HTR-8/SVneo (cell line): ENCODE results near the gene EMC8.

ENCODE experiments used
- DNase-seq: peaks from one replicate; pipeline ENCODE4 v3.0.0; 2011; ENCODE audit warnings: low spot score, mixed read lengths; ENCODE audit not compliant: insufficient read length
- FAIRE-seq: peaks from 2 replicates; lab custom pipeline; 2011; peaks lifted over from hg19 to GRCh38; lab: Jason Lieb, UNC

Gene EMC8

DNA sequence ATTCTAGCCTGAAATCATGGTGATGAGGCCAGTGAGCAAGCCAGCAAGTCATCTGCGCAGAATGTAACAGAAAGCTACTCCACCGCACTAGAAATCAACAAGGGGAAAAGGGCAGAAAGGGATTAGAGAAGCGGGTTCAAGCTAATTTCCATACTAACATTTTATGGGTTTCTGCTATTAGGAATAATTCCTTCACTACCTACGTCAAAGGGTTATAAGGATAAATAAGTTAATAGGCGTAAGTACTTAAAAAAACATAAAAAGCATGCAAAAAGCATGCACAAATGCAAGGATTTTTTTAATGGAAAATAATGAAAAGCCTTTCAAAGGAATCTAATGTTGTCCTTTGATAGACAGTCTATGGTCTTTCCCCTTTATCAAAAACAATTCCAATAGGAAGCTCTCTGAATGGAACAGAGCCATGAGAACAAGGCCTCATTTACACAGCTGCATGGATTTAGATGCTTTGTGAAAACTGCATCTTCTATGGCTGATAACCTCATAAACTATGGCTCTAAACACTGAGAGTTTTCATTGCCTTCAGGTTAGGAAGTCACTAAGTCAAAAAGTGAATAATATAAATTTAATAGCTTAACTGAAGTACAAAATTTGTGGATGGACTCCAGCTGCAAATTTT lies 5.6 kb downstream of the EMC8 start:
- no peak for DNase-seq
- no peak for FAIRE-seq

DNA sequence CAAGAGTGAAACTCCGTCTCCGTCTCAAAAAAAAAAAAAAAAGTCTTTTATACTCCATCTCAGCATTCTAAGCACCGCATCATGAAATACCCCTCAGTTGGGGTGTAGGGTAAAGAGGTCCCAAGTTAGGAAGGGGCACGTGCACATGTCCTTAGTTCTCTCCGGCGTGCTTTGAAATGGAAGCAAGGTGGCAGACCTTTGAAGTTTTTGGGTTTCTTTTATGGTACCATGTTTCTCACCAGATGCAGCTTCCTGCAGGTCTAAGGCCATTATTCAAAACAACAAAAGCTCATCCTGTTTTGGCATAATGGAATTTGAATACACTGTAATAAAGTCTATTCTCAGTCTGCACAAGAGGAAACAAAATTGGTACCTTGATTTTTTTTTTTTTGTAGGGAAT lies 9.6 kb downstream of the EMC8 start:
- no peak for FAIRE-seq
- no peak for DNase-seq

DNA sequence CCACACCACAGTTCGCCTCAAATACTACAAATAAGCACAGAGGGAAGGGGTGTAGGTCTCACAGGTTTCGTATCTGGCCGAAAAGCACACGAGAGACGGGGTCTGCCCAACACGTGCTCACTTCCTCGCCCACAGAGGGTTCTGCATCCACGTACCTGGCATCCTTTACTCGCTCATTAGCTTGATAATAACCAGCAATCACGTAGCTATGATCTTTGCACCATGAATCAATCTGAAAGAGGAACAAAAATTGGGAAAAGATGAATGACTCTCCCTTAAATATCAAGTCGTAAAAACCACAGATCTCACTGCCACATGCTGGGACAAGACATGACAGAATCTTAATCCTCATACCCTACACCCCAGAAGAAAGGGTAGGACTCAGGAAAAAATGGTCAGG lies 10.5 kb downstream of the EMC8 start:
- FAIRE-seq (peak; percentile 40), DNase-seq (no peak)

DNA sequence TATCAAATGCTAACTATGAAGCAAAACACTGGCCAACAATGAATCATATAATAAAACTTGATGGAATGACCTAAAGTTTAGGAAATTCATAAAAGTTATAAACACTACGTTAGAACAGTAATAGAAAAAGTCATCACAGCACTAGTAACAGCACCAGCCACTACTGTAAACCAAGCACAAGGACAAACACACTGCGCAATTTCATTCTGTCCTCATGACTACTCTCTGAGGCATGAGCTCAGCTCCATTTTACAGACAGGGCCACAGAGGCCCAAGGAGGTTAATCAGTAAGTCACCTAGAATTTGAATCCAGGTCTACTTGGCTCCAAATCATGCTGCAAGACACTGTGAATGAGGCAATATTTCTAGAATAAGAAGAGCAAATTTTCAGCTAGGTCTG lies 13.4 kb downstream of the EMC8 start:
- no peak for FAIRE-seq
- DNase-seq = no peak

DNA sequence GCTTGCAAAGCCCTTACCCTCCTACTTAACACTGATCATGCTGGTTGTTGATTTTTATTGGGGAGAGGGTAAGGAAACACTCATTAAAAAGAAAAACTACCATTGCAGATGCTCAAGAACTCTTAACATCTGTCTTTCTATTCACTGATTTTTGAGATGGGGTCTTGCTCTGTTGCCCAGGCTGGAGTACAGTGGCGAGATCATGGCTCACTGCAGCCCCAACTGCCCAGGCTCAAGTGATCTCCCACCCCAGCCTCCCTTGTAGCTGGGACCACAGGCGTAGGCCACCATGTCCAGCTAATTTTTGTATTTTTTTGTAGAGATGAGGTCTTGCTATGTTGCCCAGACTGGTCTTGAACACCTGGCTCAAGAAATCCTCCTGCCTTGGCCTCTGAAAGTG lies 14.5 kb downstream of the EMC8 start:
- no peak for FAIRE-seq

DNA sequence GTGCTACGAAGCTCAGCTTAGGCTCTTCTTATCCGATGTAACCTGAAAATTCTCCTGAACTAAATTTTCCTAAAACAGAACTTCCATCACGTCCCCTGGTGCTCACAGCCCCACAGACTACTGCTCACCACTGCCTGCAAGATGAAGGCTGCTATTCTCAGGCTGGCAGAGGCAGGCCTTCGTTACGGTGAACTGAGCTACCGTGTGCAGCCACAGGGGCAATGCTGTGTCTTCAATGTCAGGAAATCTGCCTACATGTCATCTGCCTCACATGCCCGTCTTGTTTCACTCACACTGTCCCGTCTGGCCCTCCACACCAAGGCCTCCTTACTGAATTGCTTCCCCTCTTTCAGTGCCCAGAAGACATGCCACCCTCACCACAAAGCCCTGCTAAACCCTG lies 15.9 kb downstream of the EMC8 start:
- peak; percentile 23 for FAIRE-seq
- DNase-seq = no peak

More for the DNA sequence above, 14.5 kb downstream of the EMC8 start:
- no peak for DNase-seq

DNA sequence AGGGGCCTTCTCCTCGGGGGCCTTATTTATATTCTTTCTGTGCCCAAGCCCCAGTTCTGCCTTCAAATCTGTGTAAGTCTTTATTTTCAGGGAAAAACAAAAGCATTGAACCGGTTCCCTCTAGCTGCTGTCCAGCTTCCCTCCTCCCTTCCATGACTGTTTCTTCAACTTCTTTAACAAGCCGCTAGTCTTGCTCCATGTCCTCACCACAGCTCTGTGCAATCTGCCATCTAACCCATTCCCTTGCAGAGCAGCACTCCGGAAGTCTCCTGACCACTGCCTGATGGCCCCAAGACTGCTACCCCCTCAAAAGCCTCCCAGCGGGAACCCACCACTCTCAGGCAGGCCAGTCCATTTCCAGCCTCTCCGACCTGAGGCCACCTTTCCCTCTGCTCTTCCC lies 16.9 kb downstream of the EMC8 start:
- DNase-seq (no peak), FAIRE-seq (no peak)

DNA sequence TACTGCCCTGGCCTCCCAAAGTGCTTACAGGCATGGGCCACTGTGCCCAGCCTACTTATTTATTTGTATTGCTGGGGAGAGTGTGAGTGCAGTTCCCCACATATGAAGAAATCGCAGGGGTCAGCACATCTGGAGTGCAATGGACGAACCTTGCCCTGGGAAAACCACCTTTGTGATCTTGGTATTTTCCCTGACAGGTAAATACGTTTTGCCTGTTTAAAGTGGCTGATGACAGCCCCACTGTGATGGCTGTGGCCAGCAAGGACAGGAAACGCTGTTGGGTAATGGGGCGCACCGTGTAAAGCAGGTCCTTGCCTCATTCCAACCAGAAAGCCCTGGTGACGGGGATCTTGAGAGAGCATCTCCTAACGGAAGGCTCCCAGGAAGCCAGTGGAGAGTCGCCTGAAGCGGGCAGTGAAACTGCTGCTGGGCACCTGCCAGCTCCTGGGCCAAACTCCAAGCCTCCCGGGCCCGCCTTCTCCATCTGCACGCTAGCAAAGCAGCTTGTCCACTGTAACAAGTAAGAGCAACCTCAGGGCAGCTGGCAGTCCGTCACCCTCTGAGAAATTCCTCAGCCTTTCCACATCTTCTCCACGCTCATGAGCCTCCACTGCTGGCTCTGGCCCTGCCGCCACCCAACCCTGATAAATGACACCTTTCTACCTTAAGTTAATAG lies 17.5 kb downstream of the EMC8 start:
- DNase-seq = no peak
- no peak for FAIRE-seq

DNA sequence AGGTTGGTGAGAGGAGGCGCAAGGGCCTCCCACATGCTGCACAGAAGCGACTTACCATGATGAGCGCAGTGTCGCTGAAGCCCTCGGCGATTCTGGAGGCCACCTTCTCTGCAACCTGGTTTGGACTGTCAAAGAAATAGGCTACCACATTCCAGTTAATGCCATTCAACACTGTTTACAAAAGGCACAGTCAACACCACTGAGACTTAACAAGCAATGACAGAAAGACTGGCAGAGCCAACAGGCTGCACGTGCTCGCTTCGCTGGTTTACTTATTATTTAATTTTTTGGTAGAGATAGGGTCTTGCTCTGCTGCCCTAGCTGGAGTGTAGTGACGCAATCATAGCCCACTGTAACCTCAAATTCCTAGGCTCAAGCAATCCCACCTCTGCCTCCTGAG lies 18.2 kb downstream of the EMC8 start:
- FAIRE-seq (no peak), DNase-seq (no peak)

DNA sequence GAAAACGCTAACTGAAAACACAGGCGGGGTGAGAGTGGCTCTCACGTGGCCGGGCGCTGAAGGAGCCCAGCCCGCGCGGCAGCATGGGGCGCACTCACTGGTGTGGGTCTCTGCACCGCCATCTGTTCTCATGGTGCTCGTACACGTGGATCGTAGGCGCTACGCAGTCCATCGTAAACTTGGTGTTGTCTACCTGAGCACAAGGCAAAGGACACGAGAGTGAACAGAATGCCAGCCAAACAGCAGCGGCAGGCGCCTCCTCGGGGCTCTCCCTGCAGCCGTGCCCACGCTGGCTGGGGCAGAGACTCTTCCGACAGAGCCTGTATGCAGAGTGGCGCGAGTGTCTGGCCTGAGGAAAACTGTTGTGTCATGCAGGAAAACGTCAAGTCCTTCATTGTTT lies 19.1 kb downstream of the EMC8 start:
- FAIRE-seq (no peak), DNase-seq (no peak)

DNA sequence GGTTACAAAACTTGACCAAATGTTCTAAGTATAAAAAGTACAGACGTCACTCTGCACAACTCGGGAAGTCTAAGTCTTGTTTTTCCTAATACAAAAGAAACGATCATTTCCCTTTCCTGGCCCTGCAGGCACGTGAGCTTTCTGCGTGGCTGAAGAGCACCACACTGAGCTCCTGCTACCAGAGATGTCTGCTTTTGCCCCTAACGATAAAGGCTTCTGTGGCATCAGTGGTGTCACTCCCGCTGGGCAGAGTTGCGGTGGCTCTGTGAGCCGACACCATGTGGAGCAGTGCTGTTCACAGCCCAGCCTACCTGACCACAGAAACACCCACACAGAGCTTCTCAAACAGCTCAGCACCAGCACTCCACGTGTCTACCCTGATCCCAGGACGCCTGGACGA lies 20.5 kb downstream of the EMC8 start:
- DNase-seq = no peak
- FAIRE-seq = no peak

DNA sequence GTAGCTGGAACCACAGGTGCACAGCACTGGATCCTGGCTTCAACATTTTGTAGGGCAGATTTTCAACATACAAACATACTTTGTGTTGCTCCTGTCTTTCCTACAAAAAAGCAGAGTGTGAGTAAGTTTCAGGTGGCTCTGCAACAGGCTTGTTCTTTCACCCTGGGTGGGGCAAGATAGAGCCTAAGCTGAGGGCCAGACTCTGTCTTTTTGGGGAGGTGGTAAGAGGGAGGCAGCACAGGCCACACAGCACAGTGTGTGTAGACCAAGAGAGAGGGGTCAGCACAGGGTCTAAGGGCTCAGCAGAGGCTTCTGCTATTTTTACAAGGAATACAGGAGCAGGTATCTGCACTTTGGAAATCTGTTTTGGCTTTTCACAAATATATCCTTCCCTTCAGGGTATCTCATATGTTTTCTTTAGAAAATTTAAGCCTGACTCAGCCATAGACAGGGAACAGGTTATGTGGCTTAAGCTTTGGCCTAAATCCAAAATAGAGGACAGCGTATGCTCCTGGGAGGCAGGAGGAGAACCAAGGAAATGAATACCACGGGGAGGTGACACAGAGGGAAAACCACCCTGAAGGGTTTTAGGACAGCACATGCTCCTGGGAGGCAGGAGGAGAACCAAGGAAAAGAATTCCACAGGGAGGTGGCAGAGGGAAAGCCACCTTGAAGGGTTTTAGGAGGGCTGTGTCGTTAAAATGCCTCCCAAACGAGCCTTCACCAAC lies 21.6 kb downstream of the EMC8 start:
- FAIRE-seq = no peak

DNA sequence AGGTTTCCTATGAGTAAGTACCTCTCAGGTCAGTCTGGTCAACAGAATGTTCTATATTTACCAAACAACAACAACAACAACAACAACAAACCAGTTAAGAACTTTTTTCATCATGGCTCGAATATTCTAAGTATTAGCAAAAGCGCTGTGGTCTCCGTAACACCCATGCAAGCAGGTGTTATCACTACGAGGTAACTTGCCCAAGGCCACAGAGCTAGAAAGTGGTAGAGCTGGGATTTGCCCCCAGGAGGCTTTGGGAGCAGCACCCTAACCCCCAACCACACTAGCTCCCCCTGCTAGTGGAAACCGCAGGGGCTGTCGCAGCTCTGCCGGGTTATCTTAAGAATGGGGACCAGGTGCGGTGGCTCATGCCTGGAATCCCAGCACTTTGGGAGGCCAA lies 24.5 kb downstream of the EMC8 start:
- FAIRE-seq = no peak

More for the DNA sequence above, 21.6 kb downstream of the EMC8 start:
- no peak for DNase-seq

DNA sequence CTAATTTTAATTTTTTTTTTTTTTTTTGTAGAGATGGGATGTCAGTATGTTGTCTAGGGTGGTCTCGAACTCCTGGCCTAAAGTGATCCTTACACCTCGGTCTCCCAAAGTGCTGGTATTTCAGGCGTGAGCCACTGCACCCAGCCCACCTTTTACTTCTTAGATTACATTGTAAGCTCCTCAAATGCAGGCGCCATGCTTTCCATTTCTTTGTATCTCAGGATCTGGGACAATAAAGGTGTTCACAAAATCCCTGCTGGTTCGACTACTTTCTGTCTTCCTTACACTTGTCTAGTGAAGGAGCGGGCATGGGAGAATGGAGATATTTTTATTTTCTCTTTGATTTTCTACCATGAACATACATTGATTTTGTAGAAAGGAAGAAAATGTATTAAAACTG lies 25.2 kb downstream of the EMC8 start:
- no peak for DNase-seq
- no peak for FAIRE-seq

More for the DNA sequence above, 24.5 kb downstream of the EMC8 start:
- no peak for DNase-seq

DNA sequence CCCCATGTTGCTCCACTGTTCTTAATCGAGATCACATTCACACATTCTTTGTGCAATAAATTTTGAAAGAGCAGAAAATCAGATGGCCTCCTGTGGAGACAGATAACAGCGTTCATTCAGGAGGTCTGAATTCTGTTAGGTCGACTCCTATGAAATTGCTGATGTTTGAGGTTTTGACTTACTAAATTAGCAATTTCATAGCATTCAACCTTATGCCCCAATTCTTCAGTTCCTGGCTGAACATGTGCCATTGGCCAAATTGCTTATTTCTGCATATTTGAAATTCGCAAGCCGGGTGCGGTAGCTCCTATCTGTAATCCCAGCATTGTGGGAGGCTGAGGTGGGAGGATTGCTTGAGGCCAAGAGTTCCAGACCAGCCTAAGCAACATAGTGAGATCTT lies 26.3 kb downstream of the EMC8 start:
- FAIRE-seq (no peak), DNase-seq (no peak)

DNA sequence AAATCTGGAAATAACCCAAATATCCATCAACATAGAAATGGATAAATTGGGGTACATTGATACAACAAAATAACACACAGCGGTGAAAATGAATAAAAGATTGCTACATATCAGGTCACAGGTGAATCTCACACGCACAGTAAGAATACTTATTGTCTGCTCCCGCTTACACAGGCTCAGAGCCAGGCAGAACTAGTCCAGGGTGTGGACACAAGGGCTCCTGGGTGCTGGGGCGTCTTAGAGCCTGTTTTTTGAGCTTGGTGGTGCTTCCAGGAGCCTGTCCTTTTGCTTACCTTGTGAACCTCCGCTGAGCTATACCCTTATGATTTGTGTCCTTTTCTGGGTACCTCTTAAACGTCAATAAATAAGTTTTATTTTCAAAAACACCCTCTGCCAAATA lies 28.6 kb downstream of the EMC8 start:
- no peak for FAIRE-seq
- no peak for DNase-seq

DNA sequence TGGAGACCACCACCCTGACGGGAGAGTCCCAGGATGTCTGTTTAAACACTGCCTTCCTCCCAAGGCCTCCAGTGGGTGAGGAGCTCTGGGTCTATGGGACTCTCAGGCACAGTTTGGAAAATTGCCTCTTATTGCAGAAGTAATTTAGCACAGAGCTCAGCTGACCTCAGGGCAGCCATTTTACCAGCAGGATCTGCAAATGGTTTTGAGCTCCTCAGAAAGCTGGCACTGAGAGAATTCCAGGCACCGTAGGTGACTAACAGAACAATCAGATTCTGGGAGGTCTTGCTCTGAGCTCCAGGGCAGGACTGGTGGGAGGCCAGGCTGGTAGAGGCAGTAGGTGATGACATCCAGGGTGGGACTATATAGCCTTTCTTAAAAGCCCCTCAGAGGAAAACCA lies 31.1 kb downstream of the EMC8 start:
- no peak for FAIRE-seq
- DNase-seq = no peak

DNA sequence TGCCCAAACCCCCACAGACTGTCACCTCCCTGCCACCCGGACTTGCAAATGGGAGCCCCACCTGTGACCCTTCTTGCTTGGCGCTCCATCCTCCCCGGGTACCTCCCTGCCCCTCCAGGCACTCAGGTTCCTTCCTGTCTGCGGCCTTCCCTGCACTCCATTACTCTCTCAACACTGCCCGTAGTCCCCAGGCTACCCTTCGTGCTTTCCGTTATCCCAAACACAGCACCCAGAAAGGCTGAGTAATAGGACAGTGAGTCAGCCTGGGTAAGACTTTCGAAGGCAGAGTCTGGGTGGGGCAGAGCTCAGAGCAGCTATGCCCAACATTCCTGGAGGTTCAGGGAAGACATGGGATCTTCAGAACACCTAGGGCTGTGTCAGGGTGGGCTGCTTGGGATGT lies 31.8 kb downstream of the EMC8 start:
- peak; percentile 95 for DNase-seq

DNA sequence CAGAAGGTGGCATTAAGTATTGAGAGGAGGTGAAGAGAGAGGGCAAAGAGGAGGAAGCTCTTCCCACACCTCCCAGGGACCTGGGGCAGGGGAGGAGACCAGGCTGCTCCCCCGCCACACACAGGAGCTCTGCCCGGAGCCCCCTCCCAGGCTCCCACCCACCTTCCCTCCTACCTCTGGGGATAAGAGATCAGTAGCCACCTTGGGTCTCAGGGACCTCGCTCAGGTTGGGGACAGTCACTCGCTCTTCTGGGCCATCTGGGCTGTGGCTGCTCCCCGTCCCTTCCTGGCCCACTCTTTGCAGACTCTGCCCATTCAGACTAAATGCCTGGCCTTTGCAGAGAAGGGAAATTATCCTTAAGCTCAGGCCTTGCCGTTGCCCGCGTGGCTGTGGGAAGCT lies 33.6 kb downstream of the EMC8 start:
- no peak for DNase-seq
- FAIRE-seq = no peak

More for the DNA sequence above, 31.8 kb downstream of the EMC8 start:
- peak; percentile 93 for FAIRE-seq

DNA sequence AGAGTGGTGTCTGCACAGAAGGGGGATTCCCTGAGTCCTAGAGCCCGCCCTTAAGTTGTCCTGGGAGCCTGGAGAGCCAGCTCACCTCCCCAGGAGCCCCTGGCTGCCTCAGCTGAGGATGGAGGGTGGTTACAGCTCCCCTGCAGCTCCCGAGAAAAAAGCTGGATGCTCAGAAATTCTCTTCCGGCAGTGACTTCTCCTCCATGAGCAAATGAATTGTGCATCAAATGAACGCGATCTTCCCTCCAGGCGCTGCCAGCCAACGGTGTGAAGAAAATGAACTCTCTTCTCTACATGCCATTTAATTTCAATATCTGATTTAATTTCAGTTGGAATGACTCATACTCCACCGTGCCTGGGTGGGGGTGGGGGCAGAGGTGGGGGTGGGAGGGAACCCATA lies 34.1 kb downstream of the EMC8 start:
- no peak for FAIRE-seq

DNA sequence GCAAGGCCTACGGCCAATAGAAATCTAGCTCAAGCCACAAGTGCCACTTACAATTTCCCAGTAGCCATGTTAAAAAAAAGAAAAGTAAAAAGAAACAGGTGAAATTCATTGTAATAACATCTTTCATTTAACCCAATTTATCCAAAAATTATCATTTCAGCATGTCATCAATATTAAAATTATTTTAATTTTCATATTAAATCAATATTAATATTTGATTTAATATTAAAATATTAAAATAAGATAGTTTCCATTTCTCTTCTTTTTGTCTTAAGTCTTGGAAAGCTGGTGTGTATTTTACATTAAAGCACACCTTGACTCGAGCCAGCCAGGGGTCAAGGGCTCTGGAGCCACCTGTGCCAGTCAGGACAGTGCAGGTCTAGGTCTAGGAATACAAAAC lies 35.7 kb downstream of the EMC8 start:
- DNase-seq (no peak), FAIRE-seq (no peak)

More for the DNA sequence above, 34.1 kb downstream of the EMC8 start:
- DNase-seq = no peak
